ENCODE measurements around the gene ATF7IP.

Gene ATF7IP

DNA sequence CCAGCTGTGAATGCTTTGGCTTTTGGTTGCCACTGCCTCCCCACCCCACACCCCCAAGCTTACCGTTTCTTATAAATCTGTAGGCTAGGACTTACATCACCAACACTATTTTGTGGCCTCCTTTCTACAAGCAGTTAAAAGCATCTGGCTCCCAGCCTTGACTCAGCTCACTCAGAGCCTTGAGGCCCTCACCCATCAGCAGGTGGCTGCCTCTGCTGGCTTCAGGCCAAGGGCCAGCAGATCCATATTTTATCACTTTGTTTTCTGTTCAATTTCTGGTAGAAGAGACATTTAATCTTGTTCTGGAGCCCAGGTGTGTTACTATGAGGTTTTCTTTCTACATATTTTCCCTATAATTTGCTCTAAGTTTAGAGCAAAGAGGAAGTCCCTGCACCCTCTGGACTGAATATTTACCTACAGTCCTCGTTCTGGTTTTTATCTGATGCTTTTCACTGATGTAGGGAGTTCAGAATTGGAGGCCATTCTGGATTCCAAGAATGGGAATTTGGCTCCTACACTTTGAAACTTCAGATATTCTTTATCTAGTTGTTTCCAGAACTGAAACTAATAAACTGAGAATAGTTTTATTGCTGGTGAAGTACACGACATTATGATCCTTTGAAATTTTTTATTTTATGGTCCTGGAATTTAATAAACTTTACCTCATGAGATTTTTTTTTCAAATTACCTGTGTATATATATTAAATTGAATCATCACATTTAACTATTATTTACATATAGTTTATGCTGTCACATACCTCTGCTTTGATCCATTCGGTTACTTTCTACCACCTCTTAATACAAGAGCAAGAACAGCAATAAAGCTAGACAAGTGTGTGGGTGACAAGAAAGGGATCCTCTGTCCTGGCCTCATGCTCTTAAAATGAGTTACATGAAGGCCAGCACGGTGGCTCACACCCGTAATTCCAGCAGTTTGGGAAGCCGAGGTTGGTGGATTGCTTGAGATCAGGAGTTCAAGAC lies 180.0 kb downstream of the ATF7IP start:
- TF ChIP-seq POLR2A (IDR thresholded peaks at IDR 0.05; ENCODE audit: extremely low read depth, insufficient read length) (no peak), MYC (IDR thresholded peaks at IDR 0.05; ENCODE audit: low read depth, low read length) (no peak)
- TF ChIP-seq, protein P1, sequence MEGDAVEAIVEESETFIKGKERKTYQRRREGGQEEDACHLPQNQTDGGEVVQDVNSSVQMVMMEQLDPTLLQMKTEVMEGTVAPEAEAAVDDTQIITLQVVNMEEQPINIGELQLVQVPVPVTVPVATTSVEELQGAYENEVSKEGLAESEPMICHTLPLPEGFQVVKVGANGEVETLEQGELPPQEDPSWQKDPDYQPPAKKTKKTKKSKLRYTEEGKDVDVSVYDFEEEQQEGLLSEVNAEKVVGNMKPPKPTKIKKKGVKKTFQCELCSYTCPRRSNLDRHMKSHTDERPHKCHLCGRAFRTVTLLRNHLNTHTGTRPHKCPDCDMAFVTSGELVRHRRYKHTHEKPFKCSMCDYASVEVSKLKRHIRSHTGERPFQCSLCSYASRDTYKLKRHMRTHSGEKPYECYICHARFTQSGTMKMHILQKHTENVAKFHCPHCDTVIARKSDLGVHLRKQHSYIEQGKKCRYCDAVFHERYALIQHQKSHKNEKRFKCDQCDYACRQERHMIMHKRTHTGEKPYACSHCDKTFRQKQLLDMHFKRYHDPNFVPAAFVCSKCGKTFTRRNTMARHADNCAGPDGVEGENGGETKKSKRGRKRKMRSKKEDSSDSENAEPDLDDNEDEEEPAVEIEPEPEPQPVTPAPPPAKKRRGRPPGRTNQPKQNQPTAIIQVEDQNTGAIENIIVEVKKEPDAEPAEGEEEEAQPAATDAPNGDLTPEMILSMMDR (IDR thresholded peaks at IDR 0.05; ENCODE audit: low read depth, low read length) = no peak
- H3K4me3 ChIP-seq (ENCODE audit: low read depth, low read length) = no peak overlapping the region
- DNase-seq (ENCODE audit: low read depth) = no peak

DNA sequence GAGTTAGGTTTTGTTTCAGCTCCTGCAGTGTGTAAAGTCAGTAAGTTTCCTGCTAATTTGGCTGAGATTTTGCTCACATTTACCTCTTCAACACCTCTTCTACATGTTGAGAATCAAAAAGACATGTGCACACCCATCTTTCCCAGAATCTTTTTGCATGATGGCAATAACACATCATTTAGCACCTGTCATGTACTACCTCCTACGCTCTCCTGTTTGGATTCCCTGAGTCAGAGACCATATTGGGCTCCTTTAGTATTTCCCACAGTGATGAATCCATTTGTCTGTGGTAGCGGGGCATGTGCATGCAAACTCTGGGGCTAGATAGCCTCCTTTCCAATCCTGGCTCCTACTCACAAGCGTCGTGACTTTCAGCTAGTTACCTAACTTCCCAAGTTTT lies 182.1 kb downstream of the ATF7IP start:
- DNase-seq (ENCODE audit: low read depth) = no peak
- no peak overlapping the region for H3K4me3 ChIP-seq (ENCODE audit: low read depth, low read length)
- TF ChIP-seq, protein P1 (IDR thresholded peaks at IDR 0.05; ENCODE audit: low read depth, low read length) = no peak
- TF ChIP-seq MYC (IDR thresholded peaks at IDR 0.05; ENCODE audit: low read depth, low read length) = no peak
- TF ChIP-seq, protein P2, sequence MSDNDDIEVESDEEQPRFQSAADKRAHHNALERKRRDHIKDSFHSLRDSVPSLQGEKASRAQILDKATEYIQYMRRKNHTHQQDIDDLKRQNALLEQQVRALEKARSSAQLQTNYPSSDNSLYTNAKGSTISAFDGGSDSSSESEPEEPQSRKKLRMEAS (IDR thresholded peaks at IDR 0.05; ENCODE audit: low read depth, low read length) = no peak
- TF ChIP-seq POLR2A (IDR thresholded peaks at IDR 0.05; ENCODE audit: extremely low read depth, insufficient read length) = no peak

DNA sequence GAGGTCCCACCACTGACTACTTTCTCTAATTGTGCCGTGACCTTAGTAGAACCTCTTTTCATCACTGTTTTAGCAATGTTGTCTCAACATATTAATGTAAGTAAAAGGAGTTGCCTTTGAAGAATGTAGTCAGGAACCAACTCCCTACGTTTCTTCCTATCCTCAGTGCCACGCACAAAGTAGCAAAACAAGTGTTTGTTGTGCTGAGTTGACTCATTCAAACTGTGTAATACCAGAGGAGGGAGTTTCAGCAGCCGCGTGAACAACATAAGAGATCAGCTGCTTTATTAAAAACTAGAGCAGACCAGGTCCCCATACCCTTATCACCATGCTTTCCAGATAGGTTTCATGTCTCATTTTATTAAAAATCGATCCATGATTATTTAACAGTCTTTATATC lies 183.1 kb downstream of the ATF7IP start:
- no peak overlapping the region for H3K4me3 ChIP-seq (ENCODE audit: low read depth, low read length)
- TF ChIP-seq, protein P2 (IDR thresholded peaks at IDR 0.05; ENCODE audit: low read depth, low read length) = no peak
- TF ChIP-seq POLR2A (IDR thresholded peaks at IDR 0.05; ENCODE audit: extremely low read depth, insufficient read length) = no peak
- TF ChIP-seq, protein P1 (IDR thresholded peaks at IDR 0.05; ENCODE audit: low read depth, low read length) = no peak
- no peak for TF ChIP-seq MYC (IDR thresholded peaks at IDR 0.05; ENCODE audit: low read depth, low read length)
- DNase-seq (ENCODE audit: low read depth) = no peak
